Chondrocyte (in vitro differentiated cells): ENCODE results near the gene TMUB1. TPM values are rescaled to one million over a fixed set of nuclear protein-coding genes. Genes with fewer than 3 reads are reported as not detected.

Experiments used
- DNase-seq: peaks from one replicate; pipeline ENCODE4 v3.0.0; 2021; ENCODE audit warnings: mixed read lengths, low spot score
- H3K27ac Mint-ChIP-seq: one replicate; pipeline ENCODE4 v1.8.0; 2021; ENCODE audit warnings: mild to moderate bottlenecking, moderate library complexity, mixed read lengths; ENCODE audit not compliant: unreplicated experiment
- H3K27me3 Mint-ChIP-seq: 2 replicates; pipeline ENCODE4 v1.8.0; 2021; ENCODE audit warnings: low read depth, mixed read lengths
- H3K36me3 Mint-ChIP-seq: 2 replicates; pipeline ENCODE4 v1.8.0; 2021; ENCODE audit warnings: low read depth, mixed read lengths
- H3K4me1 Mint-ChIP-seq: 2 replicates; pipeline ENCODE4 v1.8.0; 2021; ENCODE audit warnings: low read depth, mild to moderate bottlenecking, mixed read lengths
- H3K4me3 Mint-ChIP-seq: one replicate; pipeline ENCODE4 v1.8.0; 2021; ENCODE audit warnings: mild to moderate bottlenecking, moderate library complexity, mixed read lengths; ENCODE audit not compliant: unreplicated experiment
- H3K9me3 Mint-ChIP-seq: 2 replicates; pipeline ENCODE4 v1.8.0; 2021; ENCODE audit warnings: low read depth, mixed read lengths
- total RNA-seq: library from RNA; stranded (reverse); gene quantifications from 3 replicates; pipeline ENCODE4 v1.2.1, GENCODE V29; 2021
- TF ChIP-seq, protein P1 (sequence below): fragments of 200-600 bp; sonication (generic); IDR thresholded peaks from 2 replicates; pipeline ENCODE4 v1.5.0; 2021; ENCODE audit warnings: antibody characterized with exemption, mild to moderate bottlenecking, moderate library complexity

TMUB1 gene
- total RNA-seq, 1 donor from 2014 or later, result 33.2 TPM

DNA sequence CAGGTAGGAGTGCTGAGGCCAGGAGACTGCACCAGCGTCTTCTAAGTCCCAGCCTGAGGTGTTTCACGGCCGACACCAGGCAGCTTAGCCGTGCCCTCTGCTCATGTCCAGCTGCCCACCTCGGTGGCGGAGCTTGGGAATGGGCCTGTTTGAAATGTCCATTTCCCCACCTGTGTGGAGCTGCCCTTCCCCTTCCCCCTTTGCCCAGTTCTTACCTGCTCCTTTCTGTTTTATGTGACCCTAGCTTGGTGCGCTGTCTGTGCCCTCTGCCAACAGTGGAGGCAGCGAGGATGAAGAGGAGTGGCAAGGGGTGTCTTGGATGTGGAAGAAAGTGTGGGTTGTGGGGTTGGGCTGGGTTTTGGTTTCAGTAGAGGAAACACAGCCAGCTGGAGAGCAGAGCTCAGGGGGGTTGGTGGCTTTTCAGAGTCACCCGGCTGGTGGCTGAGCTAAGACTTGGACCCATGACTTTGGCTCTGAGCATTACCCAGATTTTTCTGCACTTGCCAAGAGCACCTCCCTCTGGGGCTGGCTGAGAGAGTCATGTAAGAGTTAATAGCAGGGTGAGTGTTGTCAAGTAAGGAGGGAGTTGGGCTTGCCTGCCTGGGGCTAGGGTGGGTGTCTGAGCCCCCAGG, 46.8 kb upstream of the TMUB1 start:
- Mint-ChIP-seq H3K9me3 (no peaks in the 10 kb centered on the region), H3K36me3 (peaks cover 18% of the 10 kb centered on the region), H3K4me3 (no peak overlapping the region), H3K27ac (no peak overlapping the region), H3K27me3 (no peaks in the 10 kb centered on the region), H3K4me1 (peaks cover 2% of the 10 kb centered on the region)
- TF ChIP-seq, protein P1, sequence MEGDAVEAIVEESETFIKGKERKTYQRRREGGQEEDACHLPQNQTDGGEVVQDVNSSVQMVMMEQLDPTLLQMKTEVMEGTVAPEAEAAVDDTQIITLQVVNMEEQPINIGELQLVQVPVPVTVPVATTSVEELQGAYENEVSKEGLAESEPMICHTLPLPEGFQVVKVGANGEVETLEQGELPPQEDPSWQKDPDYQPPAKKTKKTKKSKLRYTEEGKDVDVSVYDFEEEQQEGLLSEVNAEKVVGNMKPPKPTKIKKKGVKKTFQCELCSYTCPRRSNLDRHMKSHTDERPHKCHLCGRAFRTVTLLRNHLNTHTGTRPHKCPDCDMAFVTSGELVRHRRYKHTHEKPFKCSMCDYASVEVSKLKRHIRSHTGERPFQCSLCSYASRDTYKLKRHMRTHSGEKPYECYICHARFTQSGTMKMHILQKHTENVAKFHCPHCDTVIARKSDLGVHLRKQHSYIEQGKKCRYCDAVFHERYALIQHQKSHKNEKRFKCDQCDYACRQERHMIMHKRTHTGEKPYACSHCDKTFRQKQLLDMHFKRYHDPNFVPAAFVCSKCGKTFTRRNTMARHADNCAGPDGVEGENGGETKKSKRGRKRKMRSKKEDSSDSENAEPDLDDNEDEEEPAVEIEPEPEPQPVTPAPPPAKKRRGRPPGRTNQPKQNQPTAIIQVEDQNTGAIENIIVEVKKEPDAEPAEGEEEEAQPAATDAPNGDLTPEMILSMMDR, result no peak
- peak; percentile 59 for DNase-seq

DNA sequence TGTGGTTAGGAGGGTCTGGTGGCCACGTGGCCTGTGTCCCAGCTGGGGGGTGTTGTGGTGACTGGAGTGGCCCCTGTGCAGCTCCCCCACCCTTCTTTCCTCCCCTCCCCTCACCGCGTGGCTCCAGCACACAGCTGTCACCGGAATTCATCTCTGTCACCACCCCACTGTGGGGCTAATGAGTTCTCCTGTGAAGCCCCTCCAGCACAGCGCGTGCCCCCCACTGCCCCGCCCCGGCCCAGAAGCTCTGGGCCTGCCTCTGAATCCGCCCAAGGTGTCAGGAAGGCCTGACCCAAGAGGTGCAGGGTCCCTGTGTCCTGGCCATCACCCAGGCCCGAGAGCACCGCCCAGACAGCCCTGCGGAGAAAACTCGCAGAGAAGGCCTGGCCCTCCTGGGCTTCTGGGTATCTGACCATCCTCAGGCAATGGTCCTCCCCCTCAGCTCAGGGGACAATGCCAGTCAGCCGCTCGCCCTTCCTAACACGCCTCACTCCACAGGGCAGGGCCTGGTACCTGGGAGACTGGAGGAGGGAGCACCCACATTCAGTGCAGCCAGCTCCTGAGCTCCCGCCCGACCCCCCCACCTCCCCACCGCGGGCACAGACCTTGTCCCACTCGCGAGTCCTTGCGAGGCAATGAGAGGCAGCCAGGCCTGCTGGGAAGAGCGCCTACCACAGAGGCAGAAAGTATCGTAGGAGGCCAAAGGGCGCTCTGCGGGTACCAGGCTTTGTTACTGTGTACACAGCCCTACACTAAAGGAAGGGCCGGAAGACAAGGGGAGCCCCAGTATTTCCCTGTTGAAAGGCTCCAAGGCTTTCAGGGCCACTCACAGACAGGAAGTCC, 46.0 kb upstream of the TMUB1 start:
- no peak overlapping the region for H3K4me3 Mint-ChIP-seq
- H3K27ac Mint-ChIP-seq, result no peak overlapping the region
- TF ChIP-seq, protein P1, result no peak
- DNase-seq, result no peak
- no peaks in the 10 kb centered on the region for H3K9me3 Mint-ChIP-seq
- H3K4me1 Mint-ChIP-seq, result peaks cover 2% of the 10 kb centered on the region
- H3K27me3 Mint-ChIP-seq, result no peaks in the 10 kb centered on the region
- H3K36me3 Mint-ChIP-seq, result peaks cover 16% of the 10 kb centered on the region

- peaks cover 8% of the 10 kb centered on the region for H3K4me1 Mint-ChIP-seq
Measured at GRCh38 chr7:151128716-151129115, 45.4 kb upstream of the TMUB1 start.

DNA sequence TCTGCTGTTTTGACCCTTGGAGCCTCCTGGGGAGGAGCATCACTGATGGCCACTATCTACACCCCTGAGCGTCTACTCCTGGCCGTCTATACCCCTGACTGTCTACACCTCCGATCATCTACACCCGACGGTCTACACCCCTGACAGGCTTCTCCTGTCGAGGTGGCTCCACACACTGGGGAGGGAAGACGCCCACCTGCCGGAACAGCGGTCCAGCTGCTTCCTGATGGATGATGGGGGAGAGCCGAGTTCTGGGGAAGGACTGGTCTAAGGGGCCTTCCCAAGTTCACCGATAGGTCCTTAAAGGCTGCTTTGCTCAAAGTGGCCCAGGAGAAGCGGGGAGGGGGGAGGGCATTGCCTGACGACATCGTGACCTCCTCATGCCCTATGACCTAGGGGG, 44.9 kb upstream of the TMUB1 start:
- Mint-ChIP-seq H3K27ac (no peak overlapping the region), H3K36me3 (peaks cover 25% of the 10 kb centered on the region), H3K9me3 (no peaks in the 10 kb centered on the region), H3K4me1 (peaks cover 9% of the 10 kb centered on the region), H3K27me3 (no peaks in the 10 kb centered on the region), H3K4me3 (no peak overlapping the region)
- TF ChIP-seq, protein P1, result no peak
- DNase-seq, result peak; percentile 41

More at GRCh38 chr7:151128716-151129115, 45.4 kb upstream of the TMUB1 start:
- Mint-ChIP-seq H3K27ac (no peak overlapping the region), H3K4me3 (no peak overlapping the region), H3K36me3 (peaks cover 22% of the 10 kb centered on the region), H3K27me3 (no peaks in the 10 kb centered on the region), H3K9me3 (no peaks in the 10 kb centered on the region)
- TF ChIP-seq, protein P1, result no peak
- no peak for DNase-seq

DNA sequence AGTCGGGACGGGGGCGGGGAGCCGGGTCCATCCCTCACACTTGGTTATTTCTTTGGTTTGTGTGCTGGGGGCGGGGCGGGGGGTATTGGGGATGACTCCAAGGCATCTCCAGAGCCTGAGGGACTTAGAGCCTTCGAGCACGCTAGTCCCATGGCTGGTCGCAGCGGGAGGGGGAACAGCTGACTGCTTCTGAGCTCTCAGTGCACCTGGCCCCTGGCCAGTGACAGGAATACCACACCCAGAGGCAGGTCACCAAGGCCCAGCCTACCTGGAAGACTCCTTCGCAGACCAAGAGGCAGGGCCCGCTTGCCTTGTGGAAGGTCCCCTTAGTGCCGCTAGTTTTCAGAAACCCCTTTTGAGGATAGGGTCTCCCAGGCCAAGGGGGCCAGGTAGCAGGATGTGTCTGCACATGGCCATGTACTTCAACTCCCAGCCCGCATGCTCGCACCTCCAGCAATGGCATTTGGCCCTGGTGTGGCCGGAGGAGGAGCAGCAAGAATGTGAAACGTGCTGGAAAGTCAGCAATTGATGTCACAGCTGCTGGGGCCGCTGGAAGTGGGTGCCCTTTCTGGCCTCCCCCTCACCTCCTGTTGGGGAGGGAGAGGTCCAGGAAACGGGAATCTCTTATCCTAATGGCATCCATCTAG, 43.3 kb upstream of the TMUB1 start:
- no peaks in the 10 kb centered on the region for H3K9me3 Mint-ChIP-seq
- H3K27me3 Mint-ChIP-seq, result no peaks in the 10 kb centered on the region
- no peak overlapping the region for H3K4me3 Mint-ChIP-seq
- TF ChIP-seq, protein P1, result no peak
- H3K36me3 Mint-ChIP-seq, result peaks cover 23% of the 10 kb centered on the region
- peaks cover 9% of the 10 kb centered on the region for H3K4me1 Mint-ChIP-seq
- DNase-seq, result no peak
- H3K27ac Mint-ChIP-seq, result no peak overlapping the region
